ENCODE data around the gene OR51D1.

The OR51D1 gene

DNA sequence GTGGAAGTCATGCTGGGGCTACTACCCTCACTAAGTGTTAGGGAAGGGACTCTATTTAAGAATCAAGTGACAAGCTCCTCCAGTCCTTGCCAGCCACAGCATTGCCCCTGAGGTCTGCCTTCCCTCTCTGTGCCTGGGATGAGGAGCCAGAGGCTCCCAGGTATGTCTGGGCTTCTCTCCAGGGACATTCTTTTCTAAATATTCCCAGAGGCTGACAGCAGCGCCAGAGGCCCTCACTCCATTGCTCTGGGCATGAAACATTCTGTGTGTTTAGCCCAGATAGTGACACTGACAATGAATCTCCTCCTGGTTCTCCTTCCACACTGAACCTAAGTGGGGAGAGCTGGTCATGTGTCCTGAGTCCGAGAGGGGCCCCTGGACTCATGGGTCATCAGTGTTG lies 8.7 kb downstream of the OR51D1 start:
- DNase-seq (ENCODE audit: low read depth): no peak

DNA sequence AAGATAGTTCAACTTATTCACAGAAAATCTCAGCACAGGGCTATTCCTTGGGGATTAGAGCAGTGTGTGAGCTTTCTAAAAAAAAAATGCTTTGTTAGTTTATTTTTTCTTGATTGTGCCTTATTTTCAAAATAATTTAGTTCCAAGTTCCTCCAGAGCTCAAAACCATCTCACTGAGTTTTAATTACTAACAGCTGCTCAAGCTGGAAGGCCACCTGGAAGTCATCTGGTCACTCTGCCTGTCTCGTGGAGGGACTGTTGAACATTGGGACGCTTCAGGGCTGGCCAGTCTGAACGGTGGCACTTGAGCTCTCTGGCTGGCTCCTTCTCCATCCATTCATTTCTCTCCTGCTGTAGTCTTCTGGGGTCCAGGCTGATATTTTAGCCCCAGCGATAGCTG lies 10.5 kb downstream of the OR51D1 start:
- no peak for DNase-seq (ENCODE audit: low read depth)

DNA sequence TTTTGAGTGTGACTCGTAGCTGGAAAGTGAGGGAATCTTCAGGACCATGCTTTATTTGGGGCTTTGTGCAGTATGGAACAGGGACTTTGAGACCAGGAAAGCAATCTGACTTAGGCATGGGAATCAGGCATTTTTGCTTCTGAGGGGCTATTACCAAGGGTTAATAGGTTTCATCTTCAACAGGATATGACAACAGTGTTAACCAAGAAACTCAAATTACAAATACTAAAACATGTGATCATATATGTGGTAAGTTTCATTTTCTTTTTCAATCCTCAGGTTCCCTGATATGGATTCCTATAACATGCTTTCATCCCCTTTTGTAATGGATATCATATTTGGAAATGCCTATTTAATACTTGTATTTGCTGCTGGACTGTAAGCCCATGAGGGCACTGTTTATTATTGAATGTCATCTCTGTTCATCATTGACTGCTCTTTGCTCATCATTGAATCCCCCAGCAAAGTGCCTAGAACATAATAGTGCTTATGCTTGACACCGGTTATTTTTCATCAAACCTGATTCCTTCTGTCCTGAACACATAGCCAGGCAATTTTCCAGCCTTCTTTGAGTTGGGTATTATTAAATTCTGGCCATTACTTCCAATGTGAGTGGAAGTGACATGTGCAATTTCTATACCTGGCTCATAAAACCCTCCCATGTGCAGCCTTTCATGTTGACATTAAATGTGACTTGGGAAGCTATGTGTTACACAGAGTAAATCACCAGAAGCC lies 17.5 kb downstream of the OR51D1 start:
- no peak for DNase-seq (ENCODE audit: low read depth)

DNA sequence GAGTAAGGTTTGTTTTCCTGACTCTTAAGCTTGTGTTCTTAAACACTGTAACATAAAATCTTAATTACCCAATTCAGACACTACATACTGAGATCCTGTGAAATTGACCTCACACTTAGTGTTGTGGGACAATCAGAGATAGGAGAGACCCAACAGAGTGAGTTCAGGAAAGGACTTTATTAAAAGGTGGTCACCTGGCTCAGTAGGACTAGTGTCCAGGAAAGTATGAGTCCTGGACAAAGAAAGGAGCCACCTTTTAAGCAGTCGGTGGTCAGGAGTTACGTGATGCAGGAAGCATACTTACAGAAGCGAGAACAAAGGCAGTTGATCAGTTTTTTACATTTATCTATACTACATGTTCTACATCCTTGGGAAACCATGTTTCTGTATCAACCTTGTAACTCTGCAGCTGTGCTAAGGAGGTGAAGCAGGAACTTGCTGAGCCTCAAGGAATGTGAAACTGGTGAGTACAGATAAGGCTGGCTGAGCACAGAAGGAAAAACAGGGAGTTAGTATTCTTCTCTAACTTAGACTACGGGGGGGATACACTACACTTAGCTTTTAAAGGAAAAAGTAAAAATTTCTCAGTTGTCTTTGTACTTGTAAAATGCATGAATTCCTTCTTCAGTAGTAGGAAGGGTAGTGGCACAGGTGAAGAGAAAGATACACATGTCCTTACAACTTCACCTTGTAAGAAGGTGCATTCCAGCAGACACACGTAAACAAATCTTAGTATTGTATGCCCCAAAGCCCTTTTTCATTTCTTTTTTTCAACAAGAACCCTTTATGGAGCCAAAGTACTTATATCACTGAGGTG lies 21.6 kb downstream of the OR51D1 start:
- DNase-seq (ENCODE audit: low read depth): no peak

DNA sequence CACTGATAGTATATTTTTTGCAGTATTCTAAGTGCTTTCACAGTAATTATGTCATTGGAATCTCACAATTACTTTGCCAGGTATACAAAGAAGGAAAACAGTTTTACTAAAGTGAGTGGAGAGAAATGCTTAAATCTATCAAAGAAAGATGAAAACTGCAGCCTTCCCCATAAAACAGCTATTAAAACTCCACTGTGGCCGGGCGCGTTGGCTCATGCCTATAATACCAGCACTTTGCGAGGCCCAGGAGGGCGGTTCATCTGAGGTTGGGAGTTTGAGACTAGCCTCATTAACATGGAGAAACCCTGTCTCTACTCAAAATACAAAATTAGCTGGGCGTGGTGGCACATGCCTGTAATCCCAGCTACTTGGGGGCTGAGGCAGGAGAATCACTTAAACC lies 25.6 kb downstream of the OR51D1 start:
- no peak for DNase-seq (ENCODE audit: low read depth)

DNA sequence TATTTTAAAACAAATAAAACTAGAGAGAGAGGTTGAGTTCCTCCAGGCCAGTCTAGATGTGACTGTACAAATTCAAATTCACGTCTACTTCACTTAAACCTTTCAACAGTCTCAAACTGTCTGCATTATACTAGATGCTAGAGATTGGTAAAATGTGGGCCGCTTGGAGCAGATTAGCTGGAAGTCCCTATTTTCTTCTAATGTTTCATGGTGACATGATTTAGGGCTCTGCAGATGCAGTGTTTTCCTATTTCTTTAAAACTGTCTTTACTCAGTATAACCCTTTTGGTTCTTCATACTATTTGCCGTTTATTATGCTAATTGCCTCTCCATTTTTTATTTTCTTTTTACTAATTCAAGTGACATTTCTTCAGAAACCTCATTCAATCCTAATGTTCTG lies 26.9 kb downstream of the OR51D1 start:
- no peak for DNase-seq (ENCODE audit: low read depth)

DNA sequence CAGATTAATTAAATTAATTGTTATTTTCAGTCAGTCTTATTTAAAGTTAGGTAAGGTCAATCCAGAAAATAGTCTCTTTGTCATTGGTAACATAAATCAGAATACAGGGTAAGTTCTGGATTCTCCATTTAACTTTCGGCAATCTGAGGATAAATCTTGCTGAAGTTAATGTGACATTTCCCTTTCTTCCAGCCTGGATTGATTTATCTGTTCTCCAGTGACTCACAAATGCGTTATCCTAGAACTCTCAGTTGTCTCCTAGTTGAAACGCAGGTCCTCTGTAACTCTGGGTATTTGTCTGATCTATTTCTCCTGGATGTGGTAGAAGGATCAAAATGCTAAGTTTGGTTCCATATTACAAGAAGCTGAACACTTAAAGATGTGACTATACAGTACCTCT lies 27.5 kb downstream of the OR51D1 start:
- no peak for DNase-seq (ENCODE audit: low read depth)

DNA sequence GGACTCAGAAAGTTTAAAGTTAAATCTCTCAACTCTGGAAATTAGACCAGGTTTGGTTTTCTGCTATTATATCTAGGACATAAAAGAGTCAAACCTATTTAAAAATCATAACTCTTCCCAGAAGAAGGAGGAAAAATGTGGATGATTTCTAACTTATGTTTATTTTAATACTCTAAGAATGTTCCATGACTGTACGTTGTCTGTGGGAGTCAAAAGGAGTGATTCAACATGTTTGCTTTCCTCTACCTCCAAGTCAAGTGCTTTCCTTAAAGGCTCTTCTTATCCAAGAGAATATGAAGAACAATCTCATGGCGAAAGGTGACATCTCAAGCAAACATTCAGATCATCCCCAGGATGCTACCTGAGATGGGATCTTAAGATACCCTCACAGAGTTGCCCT lies 28.1 kb downstream of the OR51D1 start:
- DNase-seq (ENCODE audit: low read depth): no peak

DNA sequence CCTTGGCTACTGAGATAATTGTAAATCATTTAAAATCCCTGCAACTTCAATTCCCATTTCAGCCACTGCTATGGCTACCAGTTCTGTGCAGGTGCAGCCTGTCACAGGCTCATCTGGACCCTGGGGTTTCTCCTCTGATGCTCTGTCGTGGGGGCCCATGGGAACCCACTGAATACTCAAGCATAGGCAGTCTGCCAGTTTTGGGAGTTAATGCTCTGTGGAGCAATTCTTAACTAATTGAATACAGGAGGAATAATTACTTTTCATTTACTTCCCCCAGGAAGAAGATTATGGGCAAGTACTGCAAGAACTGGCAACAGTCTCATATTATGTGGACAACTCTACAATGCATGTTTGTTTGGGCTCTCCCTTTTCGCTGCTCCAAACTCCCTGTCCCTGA lies 34.5 kb downstream of the OR51D1 start:
- no peak for DNase-seq (ENCODE audit: low read depth)

DNA sequence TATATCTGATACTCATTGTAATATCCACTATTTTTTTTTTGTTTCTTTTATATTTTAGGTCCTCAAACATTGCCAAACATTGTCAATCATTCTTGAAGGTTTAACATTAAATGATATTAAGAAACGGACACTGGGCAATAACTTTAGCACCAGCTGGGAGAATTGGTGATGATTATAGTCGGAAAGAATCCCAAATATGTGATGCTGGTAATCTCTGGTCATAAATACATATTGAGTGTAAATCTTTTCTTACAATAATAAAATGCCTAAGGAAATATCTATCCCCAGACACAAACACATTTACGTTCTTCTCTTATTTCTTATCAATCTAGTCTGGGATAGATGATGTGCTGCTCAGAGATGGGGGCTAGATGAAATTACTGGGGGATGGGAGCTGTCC lies 35.2 kb downstream of the OR51D1 start:
- DNase-seq (ENCODE audit: low read depth): no peak

DNA sequence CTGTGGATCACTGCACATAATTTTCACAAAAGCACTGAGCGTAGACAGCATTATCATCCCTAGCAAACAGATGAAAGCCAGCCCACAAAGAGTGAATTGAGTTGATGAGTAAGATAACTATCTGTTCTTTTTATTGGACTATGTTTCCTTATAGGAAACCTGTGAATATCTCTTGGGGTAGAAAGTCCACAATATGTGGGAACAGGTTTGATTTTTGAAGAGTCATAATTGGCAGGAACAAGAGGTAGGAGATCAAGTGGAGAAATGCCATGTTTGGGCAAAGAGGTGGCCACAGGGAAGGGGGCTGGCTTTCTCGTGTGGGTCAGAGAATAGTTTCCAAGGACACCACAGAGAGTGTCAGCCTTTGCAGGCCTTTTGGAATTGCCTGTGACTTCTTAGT lies 36.5 kb downstream of the OR51D1 start:
- DNase-seq (ENCODE audit: low read depth): no peak

DNA sequence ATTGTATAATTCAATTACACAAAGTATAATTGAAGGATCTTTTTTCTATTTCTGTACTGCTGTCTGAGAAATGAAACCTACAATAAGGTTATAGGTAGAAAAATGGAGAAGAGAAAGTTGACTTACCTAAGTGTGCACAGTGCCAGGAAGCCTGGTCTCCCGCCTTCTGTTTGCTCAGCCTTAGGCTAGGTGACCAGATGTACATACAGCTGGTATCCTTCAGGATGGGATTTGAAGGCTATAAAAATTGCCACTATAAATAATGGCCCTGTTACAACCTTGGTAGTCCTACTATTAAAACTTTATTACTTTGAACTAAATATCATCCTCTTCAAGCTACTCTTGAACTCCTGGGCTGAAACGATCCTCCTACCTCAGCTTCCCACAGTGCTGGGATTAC lies 40.7 kb downstream of the OR51D1 start:
- no peak for DNase-seq (ENCODE audit: low read depth)

DNA sequence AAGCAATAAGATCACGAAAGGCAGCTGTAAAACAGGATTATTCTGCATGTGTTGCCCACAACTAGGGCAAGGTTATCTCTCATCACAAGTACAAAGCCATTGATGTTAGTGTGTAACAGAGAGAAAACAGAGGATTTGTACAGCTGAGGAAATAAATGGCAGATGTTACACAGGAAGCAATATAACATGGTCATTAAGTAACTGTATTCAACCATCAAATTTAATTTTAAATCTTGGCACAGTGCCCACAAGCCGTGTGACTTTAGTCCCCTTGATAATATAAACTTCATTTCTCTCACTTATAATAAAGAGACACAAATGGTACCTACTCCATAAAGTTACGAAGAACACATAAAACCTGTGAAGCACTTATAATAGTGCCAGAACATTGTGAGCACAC lies 43.1 kb downstream of the OR51D1 start:
- no peak for DNase-seq (ENCODE audit: low read depth)

DNA sequence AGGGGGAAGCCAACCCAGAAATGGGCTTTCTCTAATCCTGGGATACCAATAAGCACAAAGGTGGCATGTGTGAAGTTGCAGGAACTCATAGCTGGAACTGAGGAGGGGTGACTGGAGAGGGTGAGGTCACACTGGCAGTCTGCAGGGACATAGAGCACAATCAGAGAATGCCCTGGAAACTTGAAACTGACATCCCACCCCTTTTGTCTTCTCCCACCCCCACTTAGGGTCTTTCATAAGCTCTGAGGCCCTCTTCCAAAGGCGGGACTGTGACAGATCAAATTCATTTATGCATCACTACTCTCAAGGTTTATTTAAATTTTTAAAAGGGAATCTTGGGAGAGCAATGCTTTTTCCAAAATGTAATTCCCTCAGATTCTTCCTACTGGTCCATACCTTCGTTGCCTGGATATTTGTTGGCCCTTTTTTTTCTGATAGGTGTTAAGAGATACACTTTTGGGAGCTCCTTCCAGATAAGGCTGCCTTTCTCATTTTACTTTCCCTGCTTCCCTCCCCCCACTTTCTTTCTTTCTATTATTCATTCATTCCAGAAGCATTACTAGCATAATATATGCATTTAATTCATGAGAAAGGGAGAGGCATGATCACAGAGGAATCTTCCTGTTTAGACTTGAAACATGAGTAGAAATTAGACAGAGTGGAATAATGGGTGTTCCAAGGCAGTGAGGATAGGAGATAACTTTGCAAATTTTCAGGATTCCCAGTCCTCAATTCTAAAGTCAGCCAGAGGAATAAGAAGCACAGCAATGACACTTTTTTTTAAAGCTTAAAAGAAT lies 45.5 kb downstream of the OR51D1 start:
- DNase-seq (ENCODE audit: low read depth): no peak

DNA sequence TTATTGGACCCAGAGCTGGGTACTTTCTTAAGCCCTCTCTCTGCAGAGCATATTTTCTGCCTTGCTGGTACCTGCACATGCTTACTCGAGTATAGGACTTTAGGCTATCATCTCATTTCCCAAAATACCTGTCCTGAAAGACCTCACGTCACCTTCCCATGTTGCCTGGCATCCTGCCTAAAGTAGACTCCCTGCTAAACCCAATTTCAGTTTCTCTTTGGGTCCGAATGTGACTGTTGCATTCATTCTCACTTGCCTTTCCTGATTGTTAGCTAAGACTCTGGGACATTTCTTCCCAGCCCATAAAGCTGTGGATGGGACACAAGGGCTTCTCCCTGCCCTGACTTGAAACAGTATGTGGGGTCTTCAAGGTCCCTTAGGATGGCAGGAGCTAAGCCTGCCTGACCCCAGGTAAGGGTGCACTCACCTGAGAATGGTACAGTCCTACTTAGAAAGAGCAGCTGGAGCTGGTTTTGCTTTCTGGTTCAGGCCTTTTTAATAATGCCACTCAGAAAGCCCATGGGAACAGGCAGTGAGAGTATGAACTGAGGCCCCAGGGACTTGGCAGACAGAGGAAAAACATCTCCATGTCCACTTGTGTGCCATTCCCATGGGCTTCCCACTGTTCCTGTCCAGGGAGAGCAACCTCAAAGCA lies 47.5 kb downstream of the OR51D1 start:
- no peak for DNase-seq (ENCODE audit: low read depth)
